Tibial nerve (tissue), 4 donors: Measurements from ENCODE around the gene UBE2D2.

ENCODE experiments used
- CTCF ChIP-seq, 5 experiments: fragments of 200-600 bp in 3 of 5; fragments of 450-650 bp in 2 of 5; sonication (generic) in 3 of 5; IDR thresholded peaks; one replicate each; pipeline ENCODE4 v1.5.1; 2016 to 2019; ENCODE audit warnings: antibody characterized with exemption in 5 of 5, mild to moderate bottlenecking in 3 of 5, moderate library complexity in 2 of 5
- EP300 ChIP-seq, 2 donors: sonication (generic); formaldehyde crosslinking; IDR thresholded peaks; one replicate each; pipeline ENCODE4 v1.6.1; 2017; ENCODE audit warnings: antibody characterized with exemption in 2 of 2, mild to moderate bottlenecking in 1 of 2
- POLR2A ChIP-seq, 2 donors: fragments of 450-650 bp; IDR thresholded peaks; one replicate each; pipeline ENCODE4 v1.6.1; 2017; ENCODE audit warnings: antibody characterized with exemption in 2 of 2, mild to moderate bottlenecking in 2 of 2, moderate library complexity in 2 of 2

- TF ChIP-seq EP300 (IDR thresholded peaks at IDR 0.05) (no peak), CTCF (IDR thresholded peaks at IDR 0.05) (no peak), POLR2A (IDR thresholded peaks at IDR 0.05) (no peak)
Measured at GRCh38 chr5:139565411-139566305, 4.5 kb downstream of the UBE2D2 start.
